Measurements from ENCODE around the gene RESF1. TPM values are rescaled to one million over a fixed set of nuclear protein-coding genes. Genes with fewer than 3 reads are reported as not detected.

The RESF1 gene
- total RNA-seq, 1 donor = 46.4 TPM

DNA sequence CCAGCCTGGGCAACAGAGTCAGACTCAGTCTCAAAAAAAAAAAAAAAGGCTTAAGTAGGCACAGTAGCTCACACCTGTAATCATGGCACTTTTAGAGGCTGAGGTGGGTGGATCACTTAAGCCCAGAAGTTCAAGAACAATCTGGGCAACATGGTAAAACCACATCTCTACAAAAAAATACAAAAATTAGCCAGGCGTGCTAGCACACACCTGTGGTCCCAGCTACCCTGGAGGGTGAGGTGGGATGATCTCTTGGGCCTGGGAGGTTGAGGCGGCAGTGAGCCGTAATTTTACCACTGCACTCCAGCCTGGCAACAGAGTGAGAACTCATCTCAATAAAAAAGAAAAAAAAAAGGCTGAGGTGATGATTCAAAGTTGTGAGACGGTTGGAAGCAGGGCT is 9.1 kb upstream of the RESF1 start:
- H3K4me3 ChIP-seq (ENCODE audit: low read depth, low read length) = no peak overlapping the region
- TF ChIP-seq CTCF (IDR thresholded peaks at IDR 0.05; ENCODE audit: insufficient read depth, low read length) = no peak
- no peak for DNase-seq (ENCODE audit: low read depth)

- no peak for TF ChIP-seq CTCF (IDR thresholded peaks at IDR 0.05; ENCODE audit: insufficient read depth, low read length)
- DNase-seq (ENCODE audit: low read depth) = no peak
- H3K4me3 ChIP-seq (ENCODE audit: low read depth, low read length) = no peak overlapping the region
These were observed 8.7 kb upstream of the RESF1 start for GRCh38 chr12:31950492-31950891.

DNA sequence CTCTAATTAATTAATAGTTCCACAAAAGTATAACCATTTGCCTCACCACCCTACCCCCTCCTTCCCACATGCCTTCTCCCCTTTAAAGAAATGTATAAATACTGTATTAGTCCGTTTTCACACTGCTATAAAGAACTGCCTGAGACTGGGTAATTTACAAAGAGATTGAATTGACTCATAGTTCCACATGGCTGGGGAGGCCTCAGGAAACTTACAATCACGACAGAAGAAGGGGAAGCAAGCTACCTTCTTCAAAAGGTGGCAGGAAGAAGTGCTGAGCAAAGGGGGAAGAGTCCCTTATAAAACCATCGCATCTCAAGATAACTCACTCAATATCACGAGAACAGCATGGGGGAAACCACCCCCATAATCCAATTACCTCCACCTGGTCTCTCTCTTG is 8.2 kb upstream of the RESF1 start:
- no peak overlapping the region for H3K4me3 ChIP-seq (ENCODE audit: low read depth, low read length)
- DNase-seq (ENCODE audit: low read depth) = no peak
- TF ChIP-seq CTCF (IDR thresholded peaks at IDR 0.05; ENCODE audit: insufficient read depth, low read length) = no peak

- DNase-seq (ENCODE audit: low read depth) = no peak
- TF ChIP-seq CTCF (IDR thresholded peaks at IDR 0.05; ENCODE audit: insufficient read depth, low read length) = no peak
- H3K4me3 ChIP-seq (ENCODE audit: low read depth, low read length) = no peak overlapping the region
These were observed 7.3 kb upstream of the RESF1 start for GRCh38 chr12:31951939-31952338.

DNA sequence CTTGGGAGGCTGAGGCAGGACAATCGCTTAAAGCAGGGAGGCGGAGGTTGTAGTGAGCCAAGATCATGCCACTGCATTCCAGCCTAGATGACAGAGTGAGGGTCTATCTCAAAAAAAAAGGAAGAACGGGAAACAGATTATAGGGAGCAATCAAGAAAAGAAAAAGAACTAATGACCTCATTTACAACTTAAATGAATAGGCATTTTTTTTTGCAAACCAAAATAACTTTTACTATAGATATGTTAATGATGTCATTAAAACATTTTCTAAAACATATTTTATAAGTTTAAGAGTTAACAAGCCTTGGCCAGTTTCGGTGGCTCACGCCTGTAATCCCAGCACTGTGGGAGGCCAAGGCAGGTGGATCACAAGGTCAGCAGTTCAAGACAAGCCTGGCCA is 6.8 kb upstream of the RESF1 start:
- no peak overlapping the region for H3K4me3 ChIP-seq (ENCODE audit: low read depth, low read length)
- DNase-seq (ENCODE audit: low read depth) = no peak
- no peak for TF ChIP-seq CTCF (IDR thresholded peaks at IDR 0.05; ENCODE audit: insufficient read depth, low read length)

GRCh38 chr12:31954925-31955858 is 4.0 kb upstream of the RESF1 start:
- no peak overlapping the region for H3K4me3 ChIP-seq (ENCODE audit: low read depth, low read length)
- DNase-seq (ENCODE audit: low read depth) = no peak
- no peak for TF ChIP-seq CTCF (IDR thresholded peaks at IDR 0.05; ENCODE audit: insufficient read depth, low read length)
